Measurements from ENCODE around the gene PMFBP1. TPM values are rescaled to one million over a fixed set of nuclear protein-coding genes. Genes with fewer than 3 reads are reported as not detected.

The PMFBP1 gene
- total and polyA plus RNA-seq, 7 donors = 0.16 to 0.72 (median 0.37) TPM; not detected in 2

- H3K36me3 ChIP-seq (ENCODE audit: insufficient read depth in 1 of 2, low read depth in 1 of 2) = peaks cover 15 to 83% of the 10 kb centered on the region in 2 donors
- WGBS, 3 donors = 90 to 91% (median 91%) methylated on average over 12 of the region's 12 CpGs
- no peaks in the 10 kb centered on the region for H3K9me3 ChIP-seq
Observed at GRCh38 chr16:72109966-72110530, 61.9 kb downstream of the PMFBP1 start.

DNA sequence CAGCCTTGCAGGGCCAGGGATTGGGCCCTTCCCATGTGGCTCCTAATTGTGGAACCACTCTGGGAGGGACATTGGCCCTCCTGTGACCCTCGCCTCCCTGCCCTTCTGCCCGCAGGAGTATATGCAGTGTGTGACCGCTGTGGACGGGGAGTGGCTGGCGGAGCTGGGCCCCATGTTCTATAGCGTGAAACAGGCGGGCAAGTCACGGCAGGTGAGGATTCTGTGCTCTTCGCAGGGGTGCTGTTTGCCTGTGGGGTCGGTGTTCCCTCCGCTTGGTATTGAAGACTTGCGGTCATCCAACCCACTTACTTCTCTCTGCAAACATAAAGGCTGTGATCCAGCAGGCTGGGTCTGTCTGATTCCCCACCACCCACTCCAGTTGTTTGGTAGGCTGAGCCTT is 62.7 kb downstream of the PMFBP1 start:
- 95 to 99% (median 96%) methylated on average over 12 of the region's 12 CpGs for WGBS, 3 donors
- Histone ChIP-seq H3K36me3 (ENCODE audit: insufficient read depth in 1 of 2, low read depth in 1 of 2) (peaks cover 16 to 91% of the 10 kb centered on the region in 2 donors), H3K4me1 (no peaks in the 10 kb centered on the region), H3K27me3 (ENCODE audit: insufficient read depth in 3 of 3, low read length in 2 of 3) (no peaks in the 10 kb centered on the region), H3K9me3 (no peaks in the 10 kb centered on the region), H3K27ac (no peak overlapping the region), H3K4me3 (no peak overlapping the region)
- no peak for ATAC-seq
- TF ChIP-seq, protein P1, sequence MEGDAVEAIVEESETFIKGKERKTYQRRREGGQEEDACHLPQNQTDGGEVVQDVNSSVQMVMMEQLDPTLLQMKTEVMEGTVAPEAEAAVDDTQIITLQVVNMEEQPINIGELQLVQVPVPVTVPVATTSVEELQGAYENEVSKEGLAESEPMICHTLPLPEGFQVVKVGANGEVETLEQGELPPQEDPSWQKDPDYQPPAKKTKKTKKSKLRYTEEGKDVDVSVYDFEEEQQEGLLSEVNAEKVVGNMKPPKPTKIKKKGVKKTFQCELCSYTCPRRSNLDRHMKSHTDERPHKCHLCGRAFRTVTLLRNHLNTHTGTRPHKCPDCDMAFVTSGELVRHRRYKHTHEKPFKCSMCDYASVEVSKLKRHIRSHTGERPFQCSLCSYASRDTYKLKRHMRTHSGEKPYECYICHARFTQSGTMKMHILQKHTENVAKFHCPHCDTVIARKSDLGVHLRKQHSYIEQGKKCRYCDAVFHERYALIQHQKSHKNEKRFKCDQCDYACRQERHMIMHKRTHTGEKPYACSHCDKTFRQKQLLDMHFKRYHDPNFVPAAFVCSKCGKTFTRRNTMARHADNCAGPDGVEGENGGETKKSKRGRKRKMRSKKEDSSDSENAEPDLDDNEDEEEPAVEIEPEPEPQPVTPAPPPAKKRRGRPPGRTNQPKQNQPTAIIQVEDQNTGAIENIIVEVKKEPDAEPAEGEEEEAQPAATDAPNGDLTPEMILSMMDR (IDR thresholded peaks at IDR 0.05) = no peak
- intact Hi-C loops (cut with DNase I) = no loop called here
- no peak for DNase-seq

More at GRCh38 chr16:72109966-72110530, 61.9 kb downstream of the PMFBP1 start:
- TF ChIP-seq, protein P1 (IDR thresholded peaks at IDR 0.05) = no peak
- intact Hi-C loops (cut with DNase I) = no loop called here
- Histone ChIP-seq H3K27ac (no peak overlapping the region), H3K27me3 (ENCODE audit: insufficient read depth in 3 of 3, low read length in 2 of 3) (no peaks in the 10 kb centered on the region), H3K4me1 (no peaks in the 10 kb centered on the region), H3K4me3 (no peak overlapping the region)
- DNase-seq (no peak), ATAC-seq (no peak)

- WGBS, 3 donors = 83 to 89% (median 87%) methylated on average over 16 of the region's 16 CpGs
- H3K36me3 ChIP-seq (ENCODE audit: insufficient read depth in 1 of 2, low read depth in 1 of 2) = peaks cover 16 to 98% of the 10 kb centered on the region in 2 donors
- intact Hi-C loops (cut with DNase I) = no loop called here
- DNase-seq = no peak
- TF ChIP-seq, protein P1 (IDR thresholded peaks at IDR 0.05) = no peak
- no peaks in the 10 kb centered on the region for H3K27me3 ChIP-seq (ENCODE audit: insufficient read depth in 3 of 3, low read length in 2 of 3)
- ATAC-seq = no peak
- H3K4me1 ChIP-seq = no peaks in the 10 kb centered on the region
- no peak overlapping the region for H3K4me3 ChIP-seq
- H3K27ac ChIP-seq = no peak overlapping the region
- no peaks in the 10 kb centered on the region for H3K9me3 ChIP-seq
Observed at GRCh38 chr16:72108353-72109102, 63.4 kb downstream of the PMFBP1 start.

DNA sequence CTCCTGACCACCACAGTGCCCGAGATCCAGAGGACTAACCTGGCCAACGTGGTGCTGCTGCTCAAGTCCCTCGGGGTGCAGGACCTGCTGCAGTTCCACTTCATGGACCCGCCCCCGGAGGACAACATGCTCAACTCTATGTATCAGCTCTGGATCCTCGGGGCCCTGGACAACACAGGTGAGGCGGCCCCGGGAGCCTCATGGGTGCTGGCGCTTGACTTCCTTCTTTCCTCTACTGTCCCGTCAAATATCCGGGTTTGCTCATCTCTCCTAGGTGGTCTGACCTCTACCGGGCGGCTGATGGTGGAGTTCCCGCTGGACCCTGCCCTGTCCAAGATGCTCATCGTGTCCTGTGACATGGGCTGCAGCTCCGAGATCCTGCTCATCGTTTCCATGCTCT is 64.6 kb downstream of the PMFBP1 start:
- TF ChIP-seq, protein P1 (IDR thresholded peaks at IDR 0.05) = no peak
- no peak for DNase-seq

More for the DNA sequence above, 64.6 kb downstream of the PMFBP1 start:
- H3K9me3 ChIP-seq = no peaks in the 10 kb centered on the region
- H3K27ac ChIP-seq = no peak overlapping the region
- H3K4me3 ChIP-seq = no peak overlapping the region
- H3K36me3 ChIP-seq (ENCODE audit: insufficient read depth in 1 of 2, low read depth in 1 of 2) = peaks cover 17 to 100% of the 10 kb centered on the region in 2 donors
- intact Hi-C loops (cut with DNase I) = no loop called here
- no peaks in the 10 kb centered on the region for H3K27me3 ChIP-seq (ENCODE audit: insufficient read depth in 3 of 3, low read length in 2 of 3)
- no peaks in the 10 kb centered on the region for H3K4me1 ChIP-seq
- ATAC-seq = no peak
- 93 to 96% (median 93%) methylated on average over 17 of the region's 17 CpGs for WGBS, 3 donors

All from psoas muscle (tissue), 8 donors.